HepG2 (cell line): ENCODE measurements around the gene TLCD3B. TPM values are rescaled to one million over a fixed set of nuclear protein-coding genes. Genes with fewer than 3 reads are reported as not detected.
A peak's percentile ranks its signal among the peaks of the same experiment; 100 is the strongest.

Experiments used
- MAF1 ChIP-seq: sonication (generic); formaldehyde crosslinking; IDR thresholded peaks from 2 replicates; pipeline ENCODE4 v1.5.0; 2020; ENCODE audit warnings: missing genetic modification reagents, borderline replicate concordance
- MIER3 ChIP-seq: IDR thresholded peaks from 2 replicates; pipeline ENCODE4 v1.6.1; 2016; ENCODE audit warnings: missing compliant biosample characterization, borderline replicate concordance
- MIXL1 ChIP-seq: IDR thresholded peaks from 2 replicates; pipeline ENCODE4 v1.6.1; 2016
- NONO ChIP-seq, 2 experiments: fragments of 450-650 bp in 1 of 2; sonication (generic) in 1 of 2; formaldehyde crosslinking in 1 of 2; IDR thresholded peaks in 1 of 2; conservative IDR thresholded peaks in 1 of 2; 2 replicates each; pipeline versions ENCODE4 v1.6.1 to v1.8.0; 2017 to 2022; ENCODE audit warnings: mild to moderate bottlenecking in 1 of 2, missing genetic modification reagents in 1 of 2, moderate library complexity in 1 of 2
- SMAD1 ChIP-seq: sonication (generic); formaldehyde crosslinking; IDR thresholded peaks from 2 replicates; pipeline ENCODE4 v1.4.0; 2020; ENCODE audit warnings: missing genetic modification reagents, low read depth, mild to moderate bottlenecking, borderline replicate concordance
- ZFP37 ChIP-seq: sonication (generic); formaldehyde crosslinking; IDR thresholded peaks from 2 replicates; pipeline ENCODE4 v1.4.0; 2020; ENCODE audit warnings: missing genetic modification reagents, borderline replicate concordance
- ZFP90 ChIP-seq: sonication (generic); formaldehyde crosslinking; IDR thresholded peaks from 2 replicates; pipeline ENCODE4 v1.8.0; 2022; ENCODE audit warnings: missing genetic modification reagents, mild to moderate bottlenecking, inconsistent platforms, borderline replicate concordance
- ZNF367 ChIP-seq: sonication (generic); formaldehyde crosslinking; IDR thresholded peaks from 2 replicates; pipeline ENCODE4 v1.4.0; 2020; ENCODE audit warnings: missing genetic modification reagents, borderline replicate concordance
- ZNF598 ChIP-seq: sonication (generic); formaldehyde crosslinking; IDR thresholded peaks from 2 replicates; pipeline ENCODE4 v1.5.1; 2020; ENCODE audit warnings: mild to moderate bottlenecking, missing genetic modification reagents, borderline replicate concordance
- ZNF747 ChIP-seq: sonication (generic); formaldehyde crosslinking; IDR thresholded peaks from 2 replicates; pipeline ENCODE4 v1.8.1; 2023; ENCODE audit warnings: missing genetic modification reagents, mild to moderate bottlenecking, borderline replicate concordance
- ZNF772 ChIP-seq: sonication (generic); formaldehyde crosslinking; IDR thresholded peaks from 2 replicates; pipeline ENCODE4 v1.5.0; 2020; ENCODE audit warnings: mild to moderate bottlenecking, missing genetic modification reagents
- polyA plus RNA-seq, 8 experiments: library from polyadenylated mRNA; depleted of rRNA in 3 of 8; stranded (reverse) in 7 of 8; unstranded in 1 of 8; fragments of >200 nt; fragmentation: Illumina TruSeq in 4 of 8; extraction: Trizol in 4 of 8; gene quantifications; 2 replicates each; pipeline versions ENCODE4 v1.2.1 to v1.2.3, GENCODE V29; 2011 to 2016; ENCODE audit warnings: low read depth in 4 of 8, missing spikeins in 1 of 8, mixed read lengths in 1 of 8; ENCODE audit not compliant: insufficient read depth in 1 of 8
- total RNA-seq, 5 experiments: library from RNA; depleted of rRNA; stranded (reverse); fragments of >200 nt; fragmentation: Illumina TruSeq; extraction: Trizol; gene quantifications; 2 replicates each; pipeline ENCODE4 v1.2.3, GENCODE V29; 2016; ENCODE audit warnings: low read depth in 1 of 5
- TF ChIP-seq, protein P1 (sequence below): sonication (generic); formaldehyde crosslinking; IDR thresholded peaks from 2 replicates; pipeline ENCODE4 v1.5.0; 2020; ENCODE audit warnings: mild to moderate bottlenecking, missing genetic modification reagents
- TF ChIP-seq, protein P2 (sequence below): sonication (generic); formaldehyde crosslinking; IDR thresholded peaks from 2 replicates; pipeline ENCODE4 v1.5.0; 2020; ENCODE audit warnings: missing genetic modification reagents
- TF ChIP-seq, protein P3 (sequence below): IDR thresholded peaks from 2 replicates; pipeline ENCODE4 v1.4.0; 2020; ENCODE audit warnings: mild to moderate bottlenecking, missing genetic modification reagents
- TF ChIP-seq, protein P4 (sequence below): sonication (generic); formaldehyde crosslinking; IDR thresholded peaks from 2 replicates; pipeline ENCODE4 v1.5.0; 2020; ENCODE audit warnings: mild to moderate bottlenecking, low read depth, missing genetic modification reagents, borderline replicate concordance
- TF ChIP-seq, protein P5 (sequence below): sonication (generic); formaldehyde crosslinking; IDR thresholded peaks from 2 replicates; pipeline ENCODE4 v1.4.0; 2020; ENCODE audit warnings: missing genetic modification reagents, borderline replicate concordance

The TLCD3B gene
- total and polyA plus RNA-seq, 2 of the 13 experiments (the other 11 are each of a cell fraction or from before 2014, with no cell fraction given): not detected

DNA sequence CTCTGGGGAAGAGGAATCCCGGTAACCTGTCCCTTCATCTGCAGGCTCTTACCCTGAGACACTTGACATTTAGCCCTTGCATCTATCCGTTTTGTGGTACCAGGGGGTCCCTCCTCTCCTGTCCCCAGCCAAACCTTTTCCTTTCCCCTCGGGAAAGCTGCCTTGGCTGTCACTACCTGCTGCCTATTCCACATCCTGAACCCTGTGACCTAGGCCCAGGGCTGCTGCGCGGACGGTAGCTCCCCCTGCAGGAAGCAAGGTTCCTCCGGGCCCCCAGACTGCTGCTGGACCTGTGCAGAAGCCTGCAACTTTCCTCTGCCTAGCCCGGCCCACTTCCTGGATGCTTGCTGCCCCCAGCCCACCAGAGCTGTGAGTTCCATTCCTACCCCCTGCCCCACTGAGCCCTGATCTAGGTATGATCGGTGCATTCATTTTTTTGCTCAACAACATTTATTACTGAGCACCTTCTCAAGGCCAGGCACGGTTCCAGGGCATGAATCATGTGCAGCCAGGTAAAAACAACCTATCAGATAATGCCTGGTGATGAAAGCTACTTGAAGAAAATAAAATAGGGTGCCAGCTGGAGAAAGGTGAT lies 24.0 kb upstream of the TLCD3B start (continued):
- TF ChIP-seq, protein P1, sequence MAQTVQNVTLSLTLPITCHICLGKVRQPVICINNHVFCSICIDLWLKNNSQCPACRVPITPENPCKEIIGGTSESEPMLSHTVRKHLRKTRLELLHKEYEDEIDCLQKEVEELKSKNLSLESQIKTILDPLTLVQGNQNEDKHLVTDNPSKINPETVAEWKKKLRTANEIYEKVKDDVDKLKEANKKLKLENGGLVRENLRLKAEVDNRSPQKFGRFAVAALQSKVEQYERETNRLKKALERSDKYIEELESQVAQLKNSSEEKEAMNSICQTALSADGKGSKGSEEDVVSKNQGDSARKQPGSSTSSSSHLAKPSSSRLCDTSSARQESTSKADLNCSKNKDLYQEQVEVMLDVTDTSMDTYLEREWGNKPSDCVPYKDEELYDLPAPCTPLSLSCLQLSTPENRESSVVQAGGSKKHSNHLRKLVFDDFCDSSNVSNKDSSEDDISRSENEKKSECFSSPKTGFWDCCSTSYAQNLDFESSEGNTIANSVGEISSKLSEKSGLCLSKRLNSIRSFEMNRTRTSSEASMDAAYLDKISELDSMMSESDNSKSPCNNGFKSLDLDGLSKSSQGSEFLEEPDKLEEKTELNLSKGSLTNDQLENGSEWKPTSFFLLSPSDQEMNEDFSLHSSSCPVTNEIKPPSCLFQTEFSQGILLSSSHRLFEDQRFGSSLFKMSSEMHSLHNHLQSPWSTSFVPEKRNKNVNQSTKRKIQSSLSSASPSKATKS (CRISPR knock-in tag): no peak
- 0 out of 2 replicates have a peak, but pooled peaks have one; percentile 32 for TF ChIP-seq ZNF598 (CRISPR knock-in tag)
- no peak for TF ChIP-seq ZFP90 (CRISPR knock-in tag)
- TF ChIP-seq, protein P2, sequence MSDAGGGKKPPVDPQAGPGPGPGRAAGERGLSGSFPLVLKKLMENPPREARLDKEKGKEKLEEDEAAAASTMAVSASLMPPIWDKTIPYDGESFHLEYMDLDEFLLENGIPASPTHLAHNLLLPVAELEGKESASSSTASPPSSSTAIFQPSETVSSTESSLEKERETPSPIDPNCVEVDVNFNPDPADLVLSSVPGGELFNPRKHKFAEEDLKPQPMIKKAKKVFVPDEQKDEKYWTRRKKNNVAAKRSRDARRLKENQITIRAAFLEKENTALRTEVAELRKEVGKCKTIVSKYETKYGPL (CRISPR knock-in tag): no peak
- no peak for TF ChIP-seq NONO (IDR thresholded peaks at IDR 0.05)
- TF ChIP-seq NONO (CRISPR knock-in tag; conservative IDR thresholded peaks at IDR 0.05): no peak
- no peak; the same call in 1 of the 2 replicates for TF ChIP-seq ZNF772
- peak; percentile 40; the same call in 1 of the 2 replicates for TF ChIP-seq SMAD1
- no peak for TF ChIP-seq MAF1 (CRISPR knock-in tag)
- no peak for TF ChIP-seq ZNF367
- TF ChIP-seq, protein P3, sequence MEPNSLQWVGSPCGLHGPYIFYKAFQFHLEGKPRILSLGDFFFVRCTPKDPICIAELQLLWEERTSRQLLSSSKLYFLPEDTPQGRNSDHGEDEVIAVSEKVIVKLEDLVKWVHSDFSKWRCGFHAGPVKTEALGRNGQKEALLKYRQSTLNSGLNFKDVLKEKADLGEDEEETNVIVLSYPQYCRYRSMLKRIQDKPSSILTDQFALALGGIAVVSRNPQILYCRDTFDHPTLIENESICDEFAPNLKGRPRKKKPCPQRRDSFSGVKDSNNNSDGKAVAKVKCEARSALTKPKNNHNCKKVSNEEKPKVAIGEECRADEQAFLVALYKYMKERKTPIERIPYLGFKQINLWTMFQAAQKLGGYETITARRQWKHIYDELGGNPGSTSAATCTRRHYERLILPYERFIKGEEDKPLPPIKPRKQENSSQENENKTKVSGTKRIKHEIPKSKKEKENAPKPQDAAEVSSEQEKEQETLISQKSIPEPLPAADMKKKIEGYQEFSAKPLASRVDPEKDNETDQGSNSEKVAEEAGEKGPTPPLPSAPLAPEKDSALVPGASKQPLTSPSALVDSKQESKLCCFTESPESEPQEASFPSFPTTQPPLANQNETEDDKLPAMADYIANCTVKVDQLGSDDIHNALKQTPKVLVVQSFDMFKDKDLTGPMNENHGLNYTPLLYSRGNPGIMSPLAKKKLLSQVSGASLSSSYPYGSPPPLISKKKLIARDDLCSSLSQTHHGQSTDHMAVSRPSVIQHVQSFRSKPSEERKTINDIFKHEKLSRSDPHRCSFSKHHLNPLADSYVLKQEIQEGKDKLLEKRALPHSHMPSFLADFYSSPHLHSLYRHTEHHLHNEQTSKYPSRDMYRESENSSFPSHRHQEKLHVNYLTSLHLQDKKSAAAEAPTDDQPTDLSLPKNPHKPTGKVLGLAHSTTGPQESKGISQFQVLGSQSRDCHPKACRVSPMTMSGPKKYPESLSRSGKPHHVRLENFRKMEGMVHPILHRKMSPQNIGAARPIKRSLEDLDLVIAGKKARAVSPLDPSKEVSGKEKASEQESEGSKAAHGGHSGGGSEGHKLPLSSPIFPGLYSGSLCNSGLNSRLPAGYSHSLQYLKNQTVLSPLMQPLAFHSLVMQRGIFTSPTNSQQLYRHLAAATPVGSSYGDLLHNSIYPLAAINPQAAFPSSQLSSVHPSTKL: 0 out of 2 replicates have a peak, but pooled peaks have one; percentile 12
- peak; percentile 61; the same call in 1 of the 2 replicates for TF ChIP-seq MIER3 (CRISPR knock-in tag)
- TF ChIP-seq MIXL1 (CRISPR knock-in tag): no peak
- no peak for TF ChIP-seq ZNF747 (CRISPR knock-in tag)
- TF ChIP-seq, protein P4, sequence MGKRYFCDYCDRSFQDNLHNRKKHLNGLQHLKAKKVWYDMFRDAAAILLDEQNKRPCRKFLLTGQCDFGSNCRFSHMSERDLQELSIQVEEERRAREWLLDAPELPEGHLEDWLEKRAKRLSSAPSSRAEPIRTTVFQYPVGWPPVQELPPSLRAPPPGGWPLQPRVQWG (CRISPR knock-in tag): no peak
- TF ChIP-seq, protein P5, sequence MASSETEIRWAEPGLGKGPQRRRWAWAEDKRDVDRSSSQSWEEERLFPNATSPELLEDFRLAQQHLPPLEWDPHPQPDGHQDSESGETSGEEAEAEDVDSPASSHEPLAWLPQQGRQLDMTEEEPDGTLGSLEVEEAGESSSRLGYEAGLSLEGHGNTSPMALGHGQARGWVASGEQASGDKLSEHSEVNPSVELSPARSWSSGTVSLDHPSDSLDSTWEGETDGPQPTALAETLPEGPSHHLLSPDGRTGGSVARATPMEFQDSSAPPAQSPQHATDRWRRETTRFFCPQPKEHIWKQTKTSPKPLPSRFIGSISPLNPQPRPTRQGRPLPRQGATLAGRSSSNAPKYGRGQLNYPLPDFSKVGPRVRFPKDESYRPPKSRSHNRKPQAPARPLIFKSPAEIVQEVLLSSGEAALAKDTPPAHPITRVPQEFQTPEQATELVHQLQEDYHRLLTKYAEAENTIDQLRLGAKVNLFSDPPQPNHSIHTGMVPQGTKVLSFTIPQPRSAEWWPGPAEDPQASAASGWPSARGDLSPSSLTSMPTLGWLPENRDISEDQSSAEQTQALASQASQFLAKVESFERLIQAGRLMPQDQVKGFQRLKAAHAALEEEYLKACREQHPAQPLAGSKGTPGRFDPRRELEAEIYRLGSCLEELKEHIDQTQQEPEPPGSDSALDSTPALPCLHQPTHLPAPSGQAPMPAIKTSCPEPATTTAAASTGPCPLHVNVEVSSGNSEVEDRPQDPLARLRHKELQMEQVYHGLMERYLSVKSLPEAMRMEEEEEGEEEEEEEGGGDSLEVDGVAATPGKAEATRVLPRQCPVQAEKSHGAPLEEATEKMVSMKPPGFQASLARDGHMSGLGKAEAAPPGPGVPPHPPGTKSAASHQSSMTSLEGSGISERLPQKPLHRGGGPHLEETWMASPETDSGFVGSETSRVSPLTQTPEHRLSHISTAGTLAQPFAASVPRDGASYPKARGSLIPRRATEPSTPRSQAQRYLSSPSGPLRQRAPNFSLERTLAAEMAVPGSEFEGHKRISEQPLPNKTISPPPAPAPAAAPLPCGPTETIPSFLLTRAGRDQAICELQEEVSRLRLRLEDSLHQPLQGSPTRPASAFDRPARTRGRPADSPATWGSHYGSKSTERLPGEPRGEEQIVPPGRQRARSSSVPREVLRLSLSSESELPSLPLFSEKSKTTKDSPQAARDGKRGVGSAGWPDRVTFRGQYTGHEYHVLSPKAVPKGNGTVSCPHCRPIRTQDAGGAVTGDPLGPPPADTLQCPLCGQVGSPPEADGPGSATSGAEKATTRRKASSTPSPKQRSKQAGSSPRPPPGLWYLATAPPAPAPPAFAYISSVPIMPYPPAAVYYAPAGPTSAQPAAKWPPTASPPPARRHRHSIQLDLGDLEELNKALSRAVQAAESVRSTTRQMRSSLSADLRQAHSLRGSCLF: no peak
- no peak for TF ChIP-seq ZFP37 (CRISPR knock-in tag)
